Activated CD8-positive, alpha-beta memory T cell treated with anti-CD3 and anti-CD28 coated beads, Interleukin-2, amount 50 U/mL, for 1 hour (primary cell): ENCODE data around the gene GLRX5.

Source experiments
- DNase-seq: peaks from one replicate; pipeline ENCODE4 v3.0.0-alpha.2; 2020; ENCODE audit errors: extremely low read depth

The GLRX5 gene

GRCh38 chr14:95536036-95536593, 1.3 kb downstream of the GLRX5 start:
- no peak for DNase-seq

- DNase-seq = no peak
Measured at GRCh38 chr14:95536671-95537070, 1.8 kb downstream of the GLRX5 start.

GRCh38 chr14:95537298-95538089, 2.6 kb downstream of the GLRX5 start:
- no peak for DNase-seq

- no peak for DNase-seq
Measured at GRCh38 chr14:95538801-95539509, 4.1 kb downstream of the GLRX5 start.

GRCh38 chr14:95540236-95540855, 5.5 kb downstream of the GLRX5 start:
- no peak for DNase-seq

- no peak for DNase-seq
Measured at GRCh38 chr14:95541346-95541745, 6.5 kb downstream of the GLRX5 start.

GRCh38 chr14:95541932-95542930, 7.4 kb downstream of the GLRX5 start:
- DNase-seq = no peak

GRCh38 chr14:95543021-95543420, 8.2 kb downstream of the GLRX5 start:
- no peak for DNase-seq

GRCh38 chr14:95544588-95544987, 9.7 kb downstream of the GLRX5 start:
- no peak for DNase-seq

GRCh38 chr14:95545515-95546168, 10.8 kb downstream of the GLRX5 start:
- no peak for DNase-seq

- DNase-seq = no peak
Measured at GRCh38 chr14:95547272-95547625, 12.4 kb downstream of the GLRX5 start.

GRCh38 chr14:95547626-95548327, 12.9 kb downstream of the GLRX5 start:
- DNase-seq = no peak

GRCh38 chr14:95548328-95548929, 13.6 kb downstream of the GLRX5 start:
- DNase-seq = no peak

GRCh38 chr14:95549656-95550585, 15.1 kb downstream of the GLRX5 start:
- DNase-seq = no peak

- no peak for DNase-seq
Measured at GRCh38 chr14:95551435-95551834, 16.6 kb downstream of the GLRX5 start.

- no peak for DNase-seq
Measured at GRCh38 chr14:95553141-95553540, 18.3 kb downstream of the GLRX5 start.

- no peak for DNase-seq
Measured at GRCh38 chr14:95555053-95555452, 20.2 kb downstream of the GLRX5 start.

GRCh38 chr14:95557291-95557690, 22.4 kb downstream of the GLRX5 start:
- DNase-seq = no peak

- no peak for DNase-seq
Measured at GRCh38 chr14:95557832-95558231, 23.0 kb downstream of the GLRX5 start.
